NAMALWA (cell line): Measurements from ENCODE around the gene EPAS1.

ENCODE experiments used
- DNase-seq: peaks from one replicate; pipeline ENCODE4 v3.0.0-alpha.2; 2015; ENCODE audit warnings: low spot score

Gene EPAS1

DNA sequence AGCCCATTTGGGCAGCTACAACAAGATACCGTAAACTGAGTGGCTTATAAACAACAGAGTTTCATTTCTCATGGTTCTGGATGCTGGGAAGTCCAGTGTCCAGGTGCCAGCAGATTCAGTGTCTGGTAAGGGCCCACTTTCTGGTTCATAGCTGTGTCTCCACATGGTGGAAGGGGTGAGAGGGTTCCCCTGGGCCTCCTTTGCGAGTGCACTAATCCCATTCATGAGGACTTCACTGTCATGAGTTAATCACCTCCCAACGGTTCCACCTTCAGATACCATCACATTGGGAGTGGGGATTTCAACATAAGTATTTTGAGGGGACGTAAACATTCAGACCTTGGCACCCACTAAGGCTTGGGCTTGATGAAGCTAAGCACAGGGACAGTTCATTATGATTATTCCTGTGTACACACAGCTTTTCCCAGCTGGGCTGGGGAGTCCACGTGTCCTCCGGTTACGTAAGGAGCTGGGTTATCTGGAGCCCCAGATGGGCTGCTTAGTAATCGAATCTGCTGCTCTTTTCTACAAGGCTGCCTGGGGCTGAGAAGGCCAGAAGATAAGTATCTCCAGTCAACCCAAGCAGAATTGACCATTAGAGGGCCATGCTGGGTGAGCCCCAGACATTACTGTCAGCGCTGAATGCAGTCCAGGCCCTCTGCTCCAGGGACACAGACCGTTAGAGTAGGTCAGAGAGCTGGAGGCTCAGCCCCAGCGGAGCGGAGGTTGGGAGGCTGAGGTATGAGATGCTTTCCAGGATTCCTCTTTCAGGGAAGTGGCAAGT lies 42.7 kb downstream of the EPAS1 start:
- no peak for DNase-seq

DNA sequence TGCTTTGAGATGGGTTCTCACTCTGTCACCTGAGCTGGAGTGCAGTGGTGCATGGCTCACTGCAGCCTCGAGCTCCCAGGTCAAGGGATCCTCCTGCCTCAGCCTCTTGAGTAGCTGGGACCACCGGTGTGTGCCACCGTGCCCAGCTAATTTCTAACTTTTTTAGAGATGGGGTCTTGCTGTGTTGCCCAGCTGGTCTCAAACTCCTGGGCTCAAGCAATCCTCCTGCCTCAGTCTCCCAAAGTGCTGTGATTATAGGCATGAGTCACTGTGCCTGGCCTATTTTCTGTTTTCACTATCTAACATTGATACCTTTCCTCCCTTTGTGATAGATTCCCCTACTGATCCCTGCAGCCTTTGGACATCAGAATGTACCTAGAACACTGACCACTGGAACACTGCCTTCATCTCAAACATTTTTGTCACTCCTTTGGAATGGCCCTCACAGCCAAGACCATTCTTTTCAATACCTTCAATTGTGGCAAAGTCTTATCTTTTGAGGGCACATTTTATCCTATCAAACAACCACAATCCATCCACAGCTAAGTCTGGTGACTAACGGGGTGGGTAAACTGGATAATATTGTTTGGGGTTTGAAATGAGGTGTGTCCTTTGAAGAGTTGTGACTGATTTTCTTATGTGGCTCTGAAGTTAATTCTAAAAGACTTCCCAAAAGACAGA lies 43.7 kb downstream of the EPAS1 start:
- no peak for DNase-seq

DNA sequence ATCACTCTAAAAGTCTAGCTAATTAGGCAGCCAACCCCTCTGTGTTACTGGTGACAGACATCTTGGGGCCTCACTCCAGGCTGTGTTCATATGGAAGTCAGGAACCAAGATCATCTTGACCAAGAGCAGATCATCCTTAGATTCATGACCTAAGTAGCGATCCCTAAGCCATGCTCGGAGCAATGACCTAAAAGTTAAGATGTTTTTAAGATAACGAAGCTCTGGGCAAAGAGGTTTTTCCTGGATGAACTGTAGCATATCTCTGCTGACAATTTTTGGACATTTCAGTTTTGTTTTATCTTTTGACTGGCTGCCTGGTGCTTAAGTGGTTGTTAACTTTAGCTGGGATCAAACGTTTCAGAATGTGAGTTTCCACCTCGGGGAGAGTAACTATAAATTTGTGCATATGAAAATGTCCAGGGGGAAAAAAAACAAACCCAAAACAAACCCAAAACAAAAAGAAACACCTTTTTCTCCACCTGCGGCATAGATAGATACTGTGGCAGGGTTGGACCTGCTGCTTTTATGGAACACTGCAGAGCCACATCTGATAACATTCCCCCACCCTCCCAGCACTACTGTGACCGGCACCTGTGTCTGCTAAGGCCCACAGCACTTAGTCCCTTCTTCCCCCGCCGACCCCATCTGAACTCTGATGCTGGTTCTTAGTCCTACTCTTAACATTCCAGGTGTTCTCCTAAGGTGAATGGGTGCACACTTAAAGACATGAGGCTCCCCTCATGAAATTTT lies 45.5 kb downstream of the EPAS1 start:
- no peak for DNase-seq

DNA sequence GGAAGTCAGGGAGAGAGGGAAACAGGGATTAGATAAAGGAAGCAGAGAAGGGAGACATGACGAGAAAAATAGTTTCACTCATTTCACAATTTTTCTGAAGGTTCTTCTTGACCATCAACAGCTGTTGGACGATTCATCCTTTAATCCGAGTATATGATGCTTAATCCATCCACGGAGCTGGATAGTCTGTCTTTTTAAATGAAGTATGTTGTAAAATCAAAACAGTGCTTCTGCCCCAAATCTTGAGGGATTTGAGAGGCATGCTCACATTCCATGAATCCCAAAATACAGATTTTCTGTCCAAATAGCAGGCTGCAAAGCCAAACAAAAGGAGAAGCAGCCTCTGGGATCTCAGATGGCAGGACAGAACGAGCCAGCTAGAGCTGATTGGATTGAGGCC lies 47.5 kb downstream of the EPAS1 start:
- DNase-seq: no peak

DNA sequence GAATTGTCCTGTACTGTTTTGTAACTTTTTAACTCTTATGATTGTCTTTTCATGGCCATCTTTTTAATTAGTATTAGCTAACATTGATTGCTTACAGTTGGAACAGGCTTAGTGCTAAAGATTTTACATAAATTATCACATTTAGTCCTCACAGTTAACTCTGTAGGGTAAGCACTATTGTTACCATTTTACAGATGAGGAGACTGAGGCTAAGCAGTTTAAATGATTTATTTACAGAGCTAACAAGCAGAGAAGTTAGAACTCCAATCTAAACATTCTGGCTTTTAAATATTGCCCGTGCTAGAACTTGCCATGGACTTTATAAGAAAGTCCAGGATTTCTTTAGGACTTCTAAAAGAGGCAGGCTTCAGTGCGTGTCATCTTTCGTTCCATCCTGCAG lies 48.6 kb downstream of the EPAS1 start:
- no peak for DNase-seq

DNA sequence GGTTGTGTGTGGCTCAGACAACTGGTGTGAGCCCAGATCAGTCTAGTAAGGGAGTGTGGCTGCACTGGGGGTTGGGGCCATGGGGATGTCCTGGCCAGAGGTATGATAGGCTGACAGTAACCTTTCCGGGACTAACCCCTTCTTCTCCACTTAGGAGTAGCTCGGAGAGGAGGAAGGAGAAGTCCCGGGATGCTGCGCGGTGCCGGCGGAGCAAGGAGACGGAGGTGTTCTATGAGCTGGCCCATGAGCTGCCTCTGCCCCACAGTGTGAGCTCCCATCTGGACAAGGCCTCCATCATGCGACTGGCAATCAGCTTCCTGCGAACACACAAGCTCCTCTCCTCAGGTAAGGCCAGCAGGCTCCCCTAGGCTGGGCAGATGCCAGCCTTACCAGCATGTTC lies 49.5 kb downstream of the EPAS1 start:
- DNase-seq: no peak

DNA sequence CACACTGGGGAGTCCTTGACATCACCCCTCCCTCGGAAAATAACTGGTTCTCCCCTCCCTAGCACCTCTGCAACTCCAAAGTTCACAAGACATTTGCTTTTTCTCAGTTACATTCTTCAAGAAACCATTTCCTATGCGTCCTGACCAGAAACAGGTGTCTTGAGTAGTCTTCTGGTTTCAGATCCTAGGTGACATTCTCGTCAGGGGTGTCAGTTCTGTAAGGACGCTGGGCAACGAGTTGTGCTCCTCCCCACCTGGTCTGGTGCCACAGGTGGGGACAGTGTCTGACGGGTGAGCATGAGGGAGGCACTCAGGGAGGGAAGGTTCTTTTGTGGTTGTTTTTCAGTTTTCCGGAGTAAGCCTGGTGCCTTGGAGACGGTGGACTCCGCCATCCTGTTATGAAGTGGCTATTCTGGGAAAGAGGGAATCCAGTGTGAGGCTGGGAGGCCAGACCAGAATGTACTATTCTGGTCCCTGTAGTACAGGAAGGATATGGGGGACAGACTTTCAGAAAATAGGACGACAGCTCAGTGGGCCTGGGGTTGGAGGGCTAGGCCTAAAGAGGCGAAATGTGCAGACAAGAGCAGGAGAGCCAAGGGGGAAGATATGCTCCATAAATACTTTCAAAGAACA lies 50.6 kb downstream of the EPAS1 start:
- no peak for DNase-seq

DNA sequence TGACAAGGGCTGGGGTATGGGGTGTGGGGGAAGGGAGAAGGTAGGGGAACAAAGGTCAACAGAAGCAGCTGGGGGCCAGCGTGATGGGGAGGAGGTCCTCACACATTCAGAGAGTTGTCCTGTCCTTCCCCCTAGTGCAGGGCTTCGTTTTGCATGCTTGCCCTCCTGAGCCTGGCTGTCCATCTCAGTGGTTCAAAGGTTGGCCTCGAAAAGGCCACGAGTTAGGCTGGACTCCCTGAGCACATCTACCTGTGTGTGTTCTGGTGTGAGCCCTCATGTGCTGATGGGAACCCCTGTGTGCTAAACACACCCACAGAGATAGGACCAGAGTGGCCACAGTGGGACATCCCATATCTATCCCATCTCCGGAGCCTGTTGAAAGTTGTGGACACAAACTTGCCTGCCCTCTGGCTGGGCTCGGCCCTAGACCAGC lies 51.9 kb downstream of the EPAS1 start:
- DNase-seq: no peak

DNA sequence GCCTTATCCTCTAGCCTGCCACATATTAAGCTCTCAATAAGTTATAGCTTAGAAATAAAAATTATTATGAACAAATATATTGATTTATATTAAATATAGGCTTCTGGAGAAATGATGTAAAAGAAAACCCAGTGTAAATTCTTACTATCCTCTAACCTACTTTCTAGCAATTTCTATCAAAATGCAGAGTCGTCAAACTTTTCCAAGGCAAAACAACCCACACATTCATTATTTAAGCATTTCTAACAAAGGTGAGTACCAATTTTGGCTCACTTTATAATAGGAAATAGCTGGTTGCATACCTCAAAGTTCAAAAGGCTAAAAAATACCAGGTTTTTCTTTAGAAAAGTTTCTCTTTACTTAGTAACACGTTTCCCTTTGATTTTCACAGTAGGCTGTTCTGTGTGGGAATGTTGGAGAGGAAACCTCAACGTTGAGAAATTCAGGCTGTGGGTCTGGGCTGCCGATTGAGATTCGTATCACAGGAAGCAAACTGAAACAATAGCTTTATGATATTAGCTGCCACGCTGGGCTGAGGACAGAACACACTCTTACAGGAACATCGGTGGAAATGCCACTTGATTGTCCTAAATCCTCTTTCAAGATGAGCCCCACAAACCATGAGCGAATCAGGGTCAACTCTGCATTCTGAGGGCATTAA lies 53.0 kb downstream of the EPAS1 start:
- DNase-seq: no peak

DNA sequence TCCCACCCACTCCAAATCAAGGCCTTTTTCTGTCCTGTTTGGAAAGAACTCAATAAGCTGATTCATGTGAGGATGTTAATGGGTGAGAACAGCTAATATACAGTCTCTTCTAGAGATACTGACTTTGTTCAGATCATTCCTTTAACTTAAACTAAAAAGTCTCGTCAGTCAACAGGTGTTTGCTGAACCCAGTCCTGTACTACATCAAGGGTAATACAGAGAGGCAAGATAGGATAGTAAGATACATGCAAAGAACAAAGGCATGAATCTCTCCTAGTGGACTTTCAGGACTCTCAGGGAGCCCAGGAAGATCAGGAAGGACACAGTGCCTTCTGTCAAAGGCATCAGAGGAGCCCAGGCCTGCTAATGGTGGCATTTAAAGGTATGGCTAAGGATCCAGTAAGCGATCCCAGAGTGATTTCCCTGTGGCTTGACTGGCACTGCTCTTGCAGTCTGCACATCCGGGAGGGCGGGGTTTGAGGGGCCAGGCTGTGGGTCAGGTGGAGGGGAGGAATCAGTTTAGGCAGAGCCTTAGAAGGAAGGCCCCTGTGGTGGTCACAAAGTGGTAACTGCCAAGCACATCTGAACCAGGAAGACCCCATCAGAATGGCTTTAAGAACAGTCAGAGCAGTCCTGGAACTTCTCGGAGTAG lies 54.0 kb downstream of the EPAS1 start:
- DNase-seq: no peak

DNA sequence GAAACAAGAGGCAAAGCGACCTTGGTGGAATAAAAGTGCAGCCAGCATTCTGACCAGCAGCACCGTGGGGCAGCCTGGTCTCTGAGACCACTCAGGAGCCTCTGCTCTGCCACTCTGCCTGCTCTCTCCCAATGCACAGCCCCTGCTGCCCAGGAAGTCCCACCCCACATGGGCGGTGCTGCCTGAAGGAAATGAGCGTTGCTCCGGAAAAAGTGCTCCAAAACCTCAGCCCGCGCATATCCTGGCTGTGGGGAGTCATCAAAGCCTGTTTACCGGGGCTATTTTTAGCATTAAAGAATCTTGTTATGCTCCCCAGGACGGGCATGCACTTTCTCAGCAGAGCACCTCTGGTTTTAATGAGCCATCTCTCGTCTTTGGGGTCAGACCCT lies 54.5 kb downstream of the EPAS1 start:
- DNase-seq: no peak

DNA sequence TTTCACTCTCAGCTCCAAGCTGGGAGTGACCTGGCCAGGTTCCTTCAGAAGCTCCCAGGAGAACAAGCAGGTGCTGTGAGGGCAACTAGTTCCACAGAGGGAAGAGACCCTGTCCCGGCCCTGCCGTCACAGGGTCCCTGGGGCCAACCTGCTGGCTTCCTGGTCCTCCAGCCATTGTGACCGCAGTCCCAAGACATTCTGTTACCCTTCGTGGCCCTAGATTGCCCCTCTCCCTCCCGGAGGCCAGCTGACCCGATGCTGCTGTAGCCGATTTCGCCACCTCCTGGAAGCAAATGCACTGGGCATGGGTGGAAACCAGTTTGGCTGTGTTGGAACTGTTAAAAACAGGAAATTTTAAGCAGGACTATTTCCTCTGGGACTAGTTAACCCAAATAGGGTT lies 55.4 kb downstream of the EPAS1 start:
- no peak for DNase-seq

DNA sequence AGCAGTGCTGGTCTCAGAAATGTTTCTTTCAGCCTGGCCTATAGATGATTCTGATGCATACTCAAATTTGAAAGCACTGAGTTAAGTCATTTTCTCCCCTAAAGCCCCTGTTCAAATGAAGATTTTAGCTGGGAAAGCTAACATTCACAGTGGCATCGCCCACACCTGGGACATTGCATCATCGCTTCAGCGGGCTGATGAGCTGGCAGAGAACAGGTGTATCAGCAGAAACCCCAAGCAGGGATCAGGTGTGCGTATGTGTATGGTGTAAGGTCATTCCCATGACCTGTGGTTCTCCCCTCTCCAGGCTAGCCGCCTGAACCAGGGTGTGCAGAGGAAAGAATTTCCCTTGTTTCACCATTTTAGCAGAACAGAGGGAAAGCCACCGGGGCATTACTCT lies 56.3 kb downstream of the EPAS1 start:
- no peak for DNase-seq

DNA sequence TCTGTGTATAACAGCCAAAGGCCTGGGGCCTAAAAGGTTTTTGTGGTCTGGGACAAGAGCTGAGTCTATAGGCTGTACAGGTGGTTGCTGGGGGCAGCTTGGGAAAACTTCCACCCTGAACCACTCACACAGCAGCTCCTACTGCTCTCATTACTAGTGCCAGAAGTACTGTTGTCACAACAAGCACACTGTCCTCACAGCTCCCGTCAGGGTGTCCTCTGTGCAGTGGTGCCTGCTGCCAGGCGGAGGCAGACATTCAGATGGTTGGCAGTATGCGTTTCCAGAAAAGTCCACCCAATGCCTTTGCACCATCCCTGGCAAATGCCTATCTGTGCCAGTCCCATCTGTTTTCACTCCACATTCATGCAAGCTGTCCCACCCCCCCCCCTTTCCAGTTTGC lies 58.5 kb downstream of the EPAS1 start:
- DNase-seq: no peak

DNA sequence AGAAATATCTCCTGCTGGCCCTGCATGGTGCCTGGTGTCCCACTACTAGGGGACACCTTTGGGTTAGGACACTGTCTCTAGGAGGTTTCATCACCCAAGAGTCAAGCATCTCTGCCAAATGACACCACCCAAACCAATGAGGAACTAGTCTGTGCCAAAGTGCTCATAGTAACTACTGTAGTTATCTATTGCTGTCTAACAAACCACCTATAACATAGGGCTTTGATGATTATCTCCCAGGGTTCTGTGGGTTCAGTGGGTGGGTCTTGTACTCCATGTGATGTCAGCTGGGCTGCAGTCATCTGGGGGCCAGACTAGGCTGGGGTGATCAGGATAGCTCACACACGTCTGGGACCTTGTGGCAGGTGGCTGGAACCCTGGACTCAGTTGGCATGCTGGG lies 59.8 kb downstream of the EPAS1 start:
- DNase-seq: no peak

DNA sequence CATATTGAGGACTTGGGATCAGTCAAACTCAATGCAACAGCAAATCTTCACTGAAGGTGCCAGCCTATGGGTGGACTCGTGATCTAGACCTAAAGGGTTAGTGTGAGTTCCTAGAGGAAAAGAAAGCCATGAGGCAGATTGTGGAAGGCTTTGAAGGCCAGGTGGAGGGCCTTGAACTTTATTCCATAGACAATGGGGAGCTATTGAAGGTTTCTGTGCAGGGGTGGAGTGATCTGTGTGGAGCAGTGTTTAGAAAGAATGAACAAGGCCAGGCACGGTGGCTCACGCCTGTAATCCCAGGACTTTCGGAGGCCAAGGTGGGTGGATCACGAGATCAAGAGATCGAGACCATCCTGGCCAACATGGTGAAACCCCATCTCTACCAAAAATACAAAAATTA lies 61.5 kb downstream of the EPAS1 start:
- no peak for DNase-seq

DNA sequence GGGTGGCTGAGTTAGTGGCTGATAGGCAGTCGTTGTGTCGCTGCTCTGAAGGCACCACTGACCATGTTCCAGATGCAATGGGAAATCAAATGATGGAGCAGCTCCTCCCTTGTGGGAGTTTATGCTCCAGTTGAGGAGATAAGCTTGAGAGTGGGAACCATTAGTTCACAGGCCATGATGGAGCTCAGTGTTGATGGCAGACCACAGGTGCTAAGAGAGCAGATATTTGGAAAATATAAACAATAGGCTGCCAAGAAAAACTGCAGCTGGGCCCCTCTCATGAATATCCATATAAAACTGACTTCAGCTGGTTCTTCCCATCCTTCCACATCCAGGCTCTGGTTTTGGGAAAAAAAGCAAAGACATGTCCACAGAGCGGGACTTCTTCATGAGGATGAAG lies 63.1 kb downstream of the EPAS1 start:
- DNase-seq: no peak

DNA sequence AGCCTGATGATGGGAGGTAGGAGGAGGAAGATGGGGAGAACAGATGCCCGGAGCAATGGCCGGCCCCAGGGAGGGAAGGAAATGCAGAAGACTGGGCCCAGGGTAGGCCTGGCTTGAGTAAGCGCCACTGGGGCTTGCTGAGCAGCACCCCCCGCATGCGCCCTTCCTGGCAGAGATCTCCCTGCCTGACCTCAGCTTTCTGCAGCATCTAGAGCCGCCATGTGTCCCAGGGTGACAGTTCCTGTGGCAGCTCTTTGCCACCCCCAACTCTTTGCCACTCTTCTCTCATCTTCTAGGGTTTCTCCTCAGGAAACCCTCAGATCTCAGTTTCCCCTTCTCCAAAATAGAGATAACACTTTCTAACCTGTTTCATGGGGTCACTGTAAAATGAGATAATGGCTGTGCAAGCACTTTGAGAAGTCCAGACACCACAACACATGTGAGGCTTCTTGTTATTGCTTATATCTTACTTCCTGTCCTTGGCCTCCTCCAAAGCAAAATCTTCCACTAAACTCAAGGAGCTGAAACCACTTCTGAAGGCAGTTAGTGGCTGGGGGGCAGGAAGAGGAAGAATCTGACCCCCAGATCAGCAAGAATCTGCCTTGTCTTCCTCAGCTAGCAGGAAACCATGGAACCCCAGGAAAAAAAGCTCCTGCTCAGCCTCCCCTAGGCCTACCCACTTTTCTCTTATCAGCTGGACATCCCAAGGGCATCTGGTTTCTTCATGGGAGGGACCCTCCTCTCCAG lies 64.9 kb downstream of the EPAS1 start:
- DNase-seq: no peak

DNA sequence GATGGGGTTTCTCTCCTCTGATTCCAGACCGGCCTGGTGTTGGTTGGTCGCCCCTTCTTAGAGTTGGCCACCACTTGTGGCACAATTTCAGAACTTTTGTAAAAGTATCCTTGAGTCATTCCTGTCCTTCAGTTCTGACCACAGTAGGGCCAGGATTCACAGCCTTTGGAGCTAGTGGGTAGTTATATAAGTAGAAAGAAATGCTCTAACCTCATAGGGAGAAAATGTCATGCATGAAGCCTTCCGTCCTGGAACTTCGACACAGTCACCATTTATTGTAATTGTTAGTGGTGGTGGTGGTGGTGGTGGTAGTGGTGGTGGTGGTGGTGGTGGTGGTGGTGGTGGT lies 65.4 kb downstream of the EPAS1 start:
- DNase-seq: no peak

DNA sequence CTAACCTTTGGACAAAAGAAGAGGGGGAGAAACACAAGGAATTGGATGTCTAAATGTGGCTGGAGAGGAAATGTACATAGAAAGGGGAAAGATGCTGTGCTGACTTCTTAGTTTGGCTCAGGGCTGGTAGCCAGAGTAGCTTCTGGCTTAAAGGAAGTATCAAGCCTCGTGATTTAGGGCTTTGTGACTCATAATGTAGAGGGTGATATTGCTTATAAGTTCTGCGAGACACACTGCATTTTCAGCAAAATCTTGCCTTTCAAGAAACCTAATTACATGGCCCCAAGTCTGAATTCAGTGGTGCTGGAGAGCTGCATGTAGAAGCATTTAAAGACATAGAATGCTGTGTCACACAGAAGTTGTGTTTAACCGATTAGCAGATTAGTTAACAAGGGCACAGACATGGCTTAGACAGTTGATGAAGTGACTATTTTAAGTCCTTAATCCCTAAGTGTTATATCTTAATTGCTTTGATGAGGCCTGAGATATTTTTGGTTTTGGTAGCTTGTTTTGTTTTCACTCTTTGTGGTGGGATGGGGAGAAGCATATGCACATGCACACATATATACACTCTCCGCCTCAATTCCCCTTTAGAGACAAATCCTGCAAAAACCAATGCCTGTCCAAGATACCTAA lies 66.4 kb downstream of the EPAS1 start:
- no peak for DNase-seq
